Endodermal cell (in vitro differentiated cells): ENCODE results near the gene MAGIX. TPM values are rescaled to one million over a fixed set of nuclear protein-coding genes. Genes with fewer than 3 reads are reported as not detected.

Experiments
- DNase-seq: peaks from one replicate; pipeline ENCODE4 v3.0.0-alpha.2; 2017
- H3K27ac ChIP-seq: 2 replicates; pipeline ENCODE4 v1.5.1; 2013; ENCODE audit warnings: mild to moderate bottlenecking, low read depth, low read length, moderate library complexity
- H3K27me3 ChIP-seq: 2 replicates; pipeline ENCODE4 v1.6.1; 2013; ENCODE audit warnings: mild to moderate bottlenecking, low read length, moderate library complexity; ENCODE audit not compliant: insufficient read depth, control insufficient read depth, poor library complexity, severe bottlenecking
- H3K36me3 ChIP-seq: 2 replicates; pipeline ENCODE4 v1.7.0; 2013; ENCODE audit warnings: mild to moderate bottlenecking, low read length, moderate library complexity; ENCODE audit not compliant: control insufficient read depth, insufficient read depth
- H3K4me1 ChIP-seq: one replicate; pipeline ENCODE4 v1.7.0; 2013; ENCODE audit warnings: low read length; ENCODE audit not compliant: control insufficient read depth, insufficient read depth
- H3K4me3 ChIP-seq: 2 replicates; pipeline ENCODE4 v1.5.1; 2013; ENCODE audit warnings: mild to moderate bottlenecking, low read length, moderate library complexity
- H3K9ac ChIP-seq: 2 replicates; pipeline ENCODE4 v1.6.1; 2013; ENCODE audit warnings: mild to moderate bottlenecking, low read length, moderate library complexity; ENCODE audit not compliant: poor library complexity, severe bottlenecking; ENCODE audit errors: extremely low read depth
- H3K9me3 ChIP-seq: 2 replicates; pipeline ENCODE4 v1.6.1; 2013; ENCODE audit warnings: mild to moderate bottlenecking, low read length, moderate library complexity; ENCODE audit not compliant: control insufficient read depth
- H3K27ac Mint-ChIP-seq: 2 replicates; pipeline ENCODE4 v1.8.0; 2020; ENCODE audit warnings: mixed read lengths
- H3K27me3 Mint-ChIP-seq: 2 replicates; pipeline ENCODE4 v1.8.0; 2021; ENCODE audit warnings: mild to moderate bottlenecking, mixed read lengths; ENCODE audit not compliant: insufficient read depth
- H3K36me3 Mint-ChIP-seq: 2 replicates; pipeline ENCODE4 v1.8.0; 2020; ENCODE audit warnings: low read depth, mixed read lengths
- H3K4me1 Mint-ChIP-seq: 2 replicates; pipeline ENCODE4 v1.8.0; 2020; ENCODE audit warnings: mixed read lengths
- H3K4me3 Mint-ChIP-seq: 2 replicates; pipeline ENCODE4 v1.8.0; 2020; ENCODE audit warnings: mild to moderate bottlenecking, moderate library complexity, mixed read lengths
- H3K9me3 Mint-ChIP-seq: 2 replicates; pipeline ENCODE4 v1.8.0; 2020; ENCODE audit warnings: mild to moderate bottlenecking, mixed read lengths
- WGBS, 2 experiments: methylation state at CpG; one replicate each; pipeline versions ENCODE4 v1.1.5 to v1.1.7; 2013; ENCODE audit warnings: missing lambda C conversion rate in 2 of 2, mixed read lengths in 1 of 2; ENCODE audit not compliant: insufficient coverage in 1 of 2, insufficient read length in 1 of 2; 5-methylcytosine and 5-hydroxymethylcytosine counted together
- total RNA-seq, 2 donors: library from RNA; stranded (reverse); fragmentation: NEBNext Ultra II Directional in 1 of 2; extraction: Animal tissue kit (Norgen Biotek cat#: 25700) in 1 of 2; gene quantifications; 2 replicates in 1 of 2; 3 replicates in 1 of 2; pipeline ENCODE4 v1.2.1, GENCODE V29; 2021
- TF ChIP-seq, protein P1 (sequence below): fragments of 200-600 bp; sonication (generic); conservative IDR thresholded peaks from 2 replicates; pipeline ENCODE4 v1.5.0; 2021; ENCODE audit warnings: antibody characterized with exemption, mild to moderate bottlenecking

The MAGIX gene
- total RNA-seq, 2 donors from 2014 or later, result 1.2 to 1.3 TPM

DNA sequence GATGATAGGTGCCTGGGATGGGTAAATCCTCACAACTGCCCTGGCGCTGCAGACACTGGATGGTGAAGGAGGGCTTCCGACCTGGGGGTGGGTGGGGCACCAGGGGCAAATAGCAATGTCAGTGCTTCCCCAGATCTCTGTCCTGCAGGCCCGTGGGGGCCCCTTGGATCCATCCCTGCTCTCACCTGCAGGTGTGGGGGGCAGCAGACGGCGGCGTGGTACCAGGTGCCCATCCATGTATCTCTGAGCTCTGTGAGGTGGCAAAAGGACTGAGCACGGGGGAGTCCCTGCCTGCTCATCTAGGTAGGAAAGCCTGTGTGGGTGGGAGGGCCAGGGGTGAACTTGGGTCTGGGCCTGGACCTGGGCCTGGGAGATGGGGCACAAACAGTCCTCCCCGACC, 44.0 kb downstream of the MAGIX start:
- Histone ChIP-seq H3K27me3 (no peaks in the 10 kb centered on the region), H3K36me3 (no peaks in the 10 kb centered on the region), H3K9ac (no peak overlapping the region), H3K4me1 (no peaks in the 10 kb centered on the region), H3K4me3 (no peak overlapping the region), H3K9me3 (no peaks in the 10 kb centered on the region), H3K27ac (no peak overlapping the region)
- TF ChIP-seq, protein P1, sequence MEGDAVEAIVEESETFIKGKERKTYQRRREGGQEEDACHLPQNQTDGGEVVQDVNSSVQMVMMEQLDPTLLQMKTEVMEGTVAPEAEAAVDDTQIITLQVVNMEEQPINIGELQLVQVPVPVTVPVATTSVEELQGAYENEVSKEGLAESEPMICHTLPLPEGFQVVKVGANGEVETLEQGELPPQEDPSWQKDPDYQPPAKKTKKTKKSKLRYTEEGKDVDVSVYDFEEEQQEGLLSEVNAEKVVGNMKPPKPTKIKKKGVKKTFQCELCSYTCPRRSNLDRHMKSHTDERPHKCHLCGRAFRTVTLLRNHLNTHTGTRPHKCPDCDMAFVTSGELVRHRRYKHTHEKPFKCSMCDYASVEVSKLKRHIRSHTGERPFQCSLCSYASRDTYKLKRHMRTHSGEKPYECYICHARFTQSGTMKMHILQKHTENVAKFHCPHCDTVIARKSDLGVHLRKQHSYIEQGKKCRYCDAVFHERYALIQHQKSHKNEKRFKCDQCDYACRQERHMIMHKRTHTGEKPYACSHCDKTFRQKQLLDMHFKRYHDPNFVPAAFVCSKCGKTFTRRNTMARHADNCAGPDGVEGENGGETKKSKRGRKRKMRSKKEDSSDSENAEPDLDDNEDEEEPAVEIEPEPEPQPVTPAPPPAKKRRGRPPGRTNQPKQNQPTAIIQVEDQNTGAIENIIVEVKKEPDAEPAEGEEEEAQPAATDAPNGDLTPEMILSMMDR, result no peak
- no peak overlapping the region for H3K4me3 Mint-ChIP-seq
- no peaks in the 10 kb centered on the region for H3K36me3 Mint-ChIP-seq
- peaks cover 59% of the 10 kb centered on the region for H3K9me3 Mint-ChIP-seq
- H3K27ac Mint-ChIP-seq, result no peak overlapping the region
- no peaks in the 10 kb centered on the region for H3K27me3 Mint-ChIP-seq
- no peak for DNase-seq
- H3K4me1 Mint-ChIP-seq, result no peaks in the 10 kb centered on the region
- 93% methylated on average over 8 of the region's 8 CpGs; no CpG with 5 or more reads in 1 of the 2 experiments for WGBS, 2 experiments

DNA sequence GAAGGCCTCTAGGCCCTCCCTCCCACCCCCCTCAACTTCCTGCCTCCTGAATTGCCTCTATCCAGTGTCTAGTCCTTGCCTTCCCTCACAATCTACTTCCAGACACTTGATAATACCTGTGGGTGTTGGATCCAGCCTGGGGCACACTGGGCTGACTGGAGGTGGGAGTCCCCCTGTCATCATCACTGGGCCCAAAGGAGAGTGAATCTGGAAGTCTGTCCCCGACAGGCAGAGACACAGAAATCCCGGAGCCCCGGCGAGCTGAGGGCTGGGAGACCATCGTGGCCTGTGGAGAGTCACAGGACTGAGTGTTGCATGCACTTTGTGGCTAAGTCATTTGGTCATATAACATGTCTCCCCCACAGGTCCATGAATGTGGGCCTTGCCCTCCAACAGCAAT, 45.8 kb downstream of the MAGIX start:
- no peaks in the 10 kb centered on the region for H3K4me1 Mint-ChIP-seq
- H3K9me3 Mint-ChIP-seq, result peaks cover 70% of the 10 kb centered on the region
- H3K36me3 ChIP-seq, result no peaks in the 10 kb centered on the region
- H3K27ac ChIP-seq, result no peak overlapping the region
- no peak overlapping the region for H3K9ac ChIP-seq
- no peaks in the 10 kb centered on the region for H3K36me3 Mint-ChIP-seq
- TF ChIP-seq, protein P1, result no peak
- no peak for DNase-seq
- H3K4me3 Mint-ChIP-seq, result no peak overlapping the region
- H3K27ac Mint-ChIP-seq, result no peak overlapping the region
- H3K27me3 Mint-ChIP-seq, result peaks cover 3% of the 10 kb centered on the region
- no peaks in the 10 kb centered on the region for H3K9me3 ChIP-seq
- no peak overlapping the region for H3K4me3 ChIP-seq
- no peaks in the 10 kb centered on the region for H3K4me1 ChIP-seq
- 90% methylated on average over 5 of the region's 5 CpGs; no CpG with 5 or more reads in 1 of the 2 experiments for WGBS, 2 experiments
- no peaks in the 10 kb centered on the region for H3K27me3 ChIP-seq

DNA sequence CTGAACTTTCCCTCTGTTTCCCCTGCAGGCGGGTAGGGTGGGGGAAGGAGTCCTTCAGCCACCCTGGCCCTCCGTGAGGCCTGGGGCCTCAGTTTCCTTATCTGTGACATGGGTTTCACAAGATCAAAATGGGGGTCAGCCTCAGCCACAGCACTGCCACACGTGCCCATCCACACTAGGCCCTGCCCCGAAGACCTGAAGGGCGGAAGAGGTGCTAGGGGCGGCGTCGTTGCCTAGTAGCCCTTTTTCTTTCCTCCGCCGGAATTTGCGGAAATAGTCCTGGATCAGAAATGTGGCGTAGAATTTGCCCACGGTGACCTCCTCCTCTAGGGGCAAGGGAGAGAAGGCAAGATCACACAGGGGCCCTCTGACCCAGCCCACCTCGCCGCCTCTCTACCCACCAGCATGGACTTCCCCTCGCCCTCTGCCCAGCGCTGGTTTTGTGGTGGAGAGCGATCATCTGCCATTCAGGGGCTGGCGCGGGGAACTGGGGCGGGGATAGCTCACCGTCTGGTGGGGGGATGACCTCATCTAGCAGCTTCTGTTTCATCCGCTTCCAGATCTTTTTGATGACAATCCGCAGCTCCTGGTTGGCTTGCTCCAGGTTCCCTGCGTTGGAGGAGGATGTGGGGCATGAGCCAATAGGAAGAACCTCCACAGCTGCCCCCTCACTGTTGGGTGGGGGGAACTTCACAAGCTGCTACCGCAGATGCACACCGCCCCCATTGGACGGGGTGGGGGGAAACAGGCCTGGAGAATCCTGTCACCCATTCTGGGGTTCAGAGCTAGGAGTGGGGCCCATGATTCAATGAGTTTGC, 47.1 kb downstream of the MAGIX start:
- no peaks in the 10 kb centered on the region for H3K9me3 ChIP-seq
- TF ChIP-seq, protein P1, result no peak
- H3K27me3 ChIP-seq, result no peaks in the 10 kb centered on the region
- peak; percentile 71 for DNase-seq
- 76 to 80% methylated on average over 2 to 25 of the region's 28 CpGs for WGBS, 2 experiments
- H3K27ac ChIP-seq, result no peak overlapping the region
- no peak overlapping the region for H3K4me3 ChIP-seq
- H3K9me3 Mint-ChIP-seq, result peaks cover 68% of the 10 kb centered on the region
- H3K4me1 Mint-ChIP-seq, result no peaks in the 10 kb centered on the region
- H3K27ac Mint-ChIP-seq, result no peak overlapping the region
- H3K9ac ChIP-seq, result no peak overlapping the region
- H3K36me3 Mint-ChIP-seq, result no peaks in the 10 kb centered on the region
- H3K27me3 Mint-ChIP-seq, result peaks cover 4% of the 10 kb centered on the region
- no peaks in the 10 kb centered on the region for H3K4me1 ChIP-seq
- H3K36me3 ChIP-seq, result no peaks in the 10 kb centered on the region
- H3K4me3 Mint-ChIP-seq, result peak overlapping the region; percentile 24
